SIG-M5 (cell line): ENCODE measurements around the gene CDPF1.

ENCODE experiments used
- DNase-seq: peaks from one replicate; lab custom pipeline; 2025; lab: John Stamatoyannopoulos, UW

Gene CDPF1

GRCh38 chr22:46256358-46256958 is 6.4 kb upstream of the CDPF1 start:
- no peak for DNase-seq

GRCh38 chr22:46251816-46252380 is 1.8 kb upstream of the CDPF1 start:
- DNase-seq = no peak

GRCh38 chr22:46251266-46251665 is 1.2 kb upstream of the CDPF1 start:
- no peak for DNase-seq

- DNase-seq = no peak
Measured at GRCh38 chr22:46250783-46251125, 661 bp upstream of the CDPF1 start.

- no peak for DNase-seq
Measured at GRCh38 chr22:46247443-46247975, 2.6 kb downstream of the CDPF1 start.

- DNase-seq = no peak
Measured at GRCh38 chr22:46246178-46246577, 3.9 kb downstream of the CDPF1 start.

GRCh38 chr22:46245511-46245910 is 4.6 kb downstream of the CDPF1 start:
- DNase-seq = no peak

GRCh38 chr22:46244771-46245170 is 5.3 kb downstream of the CDPF1 start:
- no peak for DNase-seq

- DNase-seq = no peak
Measured at GRCh38 chr22:46242076-46242475, 8.0 kb downstream of the CDPF1 start.

- DNase-seq = no peak
Measured at GRCh38 chr22:46241396-46242007, 8.6 kb downstream of the CDPF1 start.

GRCh38 chr22:46240907-46241306 is 9.2 kb downstream of the CDPF1 start:
- DNase-seq = no peak

- no peak for DNase-seq
Measured at GRCh38 chr22:46240506-46240905, 9.6 kb downstream of the CDPF1 start.

GRCh38 chr22:46240073-46240472 is 10.0 kb downstream of the CDPF1 start:
- no peak for DNase-seq

- DNase-seq = no peak
Measured at GRCh38 chr22:46239261-46240048, 10.6 kb downstream of the CDPF1 start.

- DNase-seq = no peak
Measured at GRCh38 chr22:46238541-46238940, 11.6 kb downstream of the CDPF1 start.

- no peak for DNase-seq
Measured at GRCh38 chr22:46237453-46238124, 12.5 kb downstream of the CDPF1 start.

GRCh38 chr22:46234969-46235368 is 15.1 kb downstream of the CDPF1 start:
- no peak for DNase-seq

GRCh38 chr22:46233231-46233630 is 16.9 kb downstream of the CDPF1 start:
- DNase-seq = no peak

GRCh38 chr22:46230262-46230901 is 19.7 kb downstream of the CDPF1 start:
- no peak for DNase-seq

- no peak for DNase-seq
Measured at GRCh38 chr22:46229701-46230100, 20.4 kb downstream of the CDPF1 start.

GRCh38 chr22:46226577-46226976 is 23.5 kb downstream of the CDPF1 start:
- DNase-seq = no peak

GRCh38 chr22:46225631-46226030 is 24.5 kb downstream of the CDPF1 start:
- DNase-seq = no peak
